Thoracic aorta (tissue), 2 donors: ENCODE data around the gene COMT. TPM values are rescaled to one million over a fixed set of nuclear protein-coding genes. Genes with fewer than 3 reads are reported as not detected.
A peak's percentile ranks its signal among the peaks of the same experiment; 100 is the strongest.

Experiments
- ATAC-seq: fragments of 150-250 bp; one replicate; pipeline ENCODE4 v1.8.0; 2017; ENCODE audit warnings: low read depth; ENCODE audit not compliant: insufficient number of reproducible peaks, low FRiP score
- DNase-seq: peaks from one replicate; pipeline ENCODE4 v3.0.0-alpha.2; 2020; ENCODE audit warnings: low spot score
- H3K27ac ChIP-seq, 2 donors: fragments of 200-600 bp; sonication (generic); 1 replicate in 1 of 2; 2 replicates in 1 of 2; pipeline ENCODE4 v1.5.1; 2016; ENCODE audit warnings: mild to moderate bottlenecking in 2 of 2, moderate library complexity in 2 of 2
- H3K27me3 ChIP-seq: fragments of 200-600 bp; sonication (generic); replicated peaks from 2 replicates; pipeline ENCODE4 v1.6.0; 2016; ENCODE audit warnings: mild to moderate bottlenecking; ENCODE audit not compliant: insufficient read depth
- H3K36me3 ChIP-seq: fragments of 200-600 bp; sonication (generic); one replicate; pipeline ENCODE4 v1.5.1; 2016
- H3K4me1 ChIP-seq, 2 donors: fragments of 200-600 bp; sonication (generic); 1 replicate in 1 of 2; 2 replicates in 1 of 2; pipeline versions ENCODE4 v1.5.1 to v1.6.0; 2016; ENCODE audit warnings: low read depth in 2 of 2, mild to moderate bottlenecking in 1 of 2; ENCODE audit not compliant: control insufficient read depth in 1 of 2
- H3K4me3 ChIP-seq: fragments of 200-600 bp; sonication (generic); 2 replicates; pipeline ENCODE4 v1.5.1; 2016; ENCODE audit warnings: mild to moderate bottlenecking
- H3K9me3 ChIP-seq: fragments of 200-600 bp; sonication (generic); 2 replicates; pipeline ENCODE4 v1.5.1; 2016
- total RNA-seq, 2 donors: library from RNA; depleted of rRNA; stranded (reverse); fragments of >200 nt; gene quantifications; one replicate each; pipeline versions ENCODE4 v1.1.0 to v1.2.3, GENCODE V29; 2016
- TF ChIP-seq, protein P1 (sequence below): fragments of 200-600 bp; sonication (generic); IDR thresholded peaks from one replicate; pipeline ENCODE4 v1.5.1; 2019; ENCODE audit warnings: antibody characterized with exemption

COMT gene
- total RNA-seq, 2 donors from 2014 or later: 230 to 300 TPM

- peaks cover 21% of the 10 kb centered on the region for H3K36me3 ChIP-seq
- H3K27me3 ChIP-seq: no peaks in the 10 kb centered on the region
- H3K9me3 ChIP-seq: no peaks in the 10 kb centered on the region
- TF ChIP-seq, protein P1, sequence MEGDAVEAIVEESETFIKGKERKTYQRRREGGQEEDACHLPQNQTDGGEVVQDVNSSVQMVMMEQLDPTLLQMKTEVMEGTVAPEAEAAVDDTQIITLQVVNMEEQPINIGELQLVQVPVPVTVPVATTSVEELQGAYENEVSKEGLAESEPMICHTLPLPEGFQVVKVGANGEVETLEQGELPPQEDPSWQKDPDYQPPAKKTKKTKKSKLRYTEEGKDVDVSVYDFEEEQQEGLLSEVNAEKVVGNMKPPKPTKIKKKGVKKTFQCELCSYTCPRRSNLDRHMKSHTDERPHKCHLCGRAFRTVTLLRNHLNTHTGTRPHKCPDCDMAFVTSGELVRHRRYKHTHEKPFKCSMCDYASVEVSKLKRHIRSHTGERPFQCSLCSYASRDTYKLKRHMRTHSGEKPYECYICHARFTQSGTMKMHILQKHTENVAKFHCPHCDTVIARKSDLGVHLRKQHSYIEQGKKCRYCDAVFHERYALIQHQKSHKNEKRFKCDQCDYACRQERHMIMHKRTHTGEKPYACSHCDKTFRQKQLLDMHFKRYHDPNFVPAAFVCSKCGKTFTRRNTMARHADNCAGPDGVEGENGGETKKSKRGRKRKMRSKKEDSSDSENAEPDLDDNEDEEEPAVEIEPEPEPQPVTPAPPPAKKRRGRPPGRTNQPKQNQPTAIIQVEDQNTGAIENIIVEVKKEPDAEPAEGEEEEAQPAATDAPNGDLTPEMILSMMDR: peak; percentile 65
- no peak for ATAC-seq
- H3K27ac ChIP-seq: no peak overlapping the region
- peaks cover 5 to 27% of the 10 kb centered on the region in 2 donors for H3K4me1 ChIP-seq
- no peak overlapping the region for H3K4me3 ChIP-seq
- DNase-seq: no peak
Measured at GRCh38 chr22:19962246-19962908, 20.8 kb downstream of the COMT start.

- Histone ChIP-seq H3K4me1 (peaks cover 5 to 27% of the 10 kb centered on the region in 2 donors), H3K27ac (no peak overlapping the region), H3K9me3 (no peaks in the 10 kb centered on the region), H3K27me3 (no peaks in the 10 kb centered on the region), H3K4me3 (no peak overlapping the region), H3K36me3 (peaks cover 23% of the 10 kb centered on the region)
- TF ChIP-seq, protein P1: no peak
- ATAC-seq: no peak
- DNase-seq: no peak
Measured at GRCh38 chr22:19962909-19963806, 21.6 kb downstream of the COMT start.

GRCh38 chr22:19963863-19964642 is 22.5 kb downstream of the COMT start:
- DNase-seq: no peak
- H3K27ac ChIP-seq: no peak overlapping the region
- no peak overlapping the region for H3K4me3 ChIP-seq
- peaks cover 28% of the 10 kb centered on the region for H3K36me3 ChIP-seq
- no peak for ATAC-seq
- peaks cover 0 to 22% of the 10 kb centered on the region in 2 donors for H3K4me1 ChIP-seq
- H3K27me3 ChIP-seq: no peaks in the 10 kb centered on the region
- H3K9me3 ChIP-seq: no peaks in the 10 kb centered on the region
- TF ChIP-seq, protein P1: no peak

GRCh38 chr22:19964701-19965386 is 23.3 kb downstream of the COMT start:
- Histone ChIP-seq H3K4me1 (peaks cover 0 to 16% of the 10 kb centered on the region in 2 donors), H3K36me3 (peaks cover 34% of the 10 kb centered on the region), H3K27ac (no peak overlapping the region), H3K27me3 (no peaks in the 10 kb centered on the region), H3K9me3 (no peaks in the 10 kb centered on the region), H3K4me3 (no peak overlapping the region)
- TF ChIP-seq, protein P1: no peak
- DNase-seq (no peak), ATAC-seq (no peak)
